HG03342 (cell line): ENCODE results near the gene TMEM82.

Source experiments
- ATAC-seq: cut with Tn5 transposase; IDR thresholded peaks from one replicate; pipeline ENCODE4 v1.9.1; 2021; ENCODE audit warnings: mild to moderate bottlenecking, moderate library complexity; ENCODE audit not compliant: unreplicated experiment

TMEM82 gene

GRCh38 chr1:15719381-15720120 lies 22.7 kb upstream of the TMEM82 start:
- ATAC-seq: no peak

GRCh38 chr1:15720861-15721260 lies 21.4 kb upstream of the TMEM82 start:
- no peak for ATAC-seq

- ATAC-seq: no peak
These were observed 19.9 kb upstream of the TMEM82 start for GRCh38 chr1:15722411-15722810.

GRCh38 chr1:15722836-15723532 lies 19.3 kb upstream of the TMEM82 start:
- no peak for ATAC-seq

- ATAC-seq: no peak
These were observed 18.6 kb upstream of the TMEM82 start for GRCh38 chr1:15723631-15724246.

- no peak for ATAC-seq
These were observed 17.1 kb upstream of the TMEM82 start for GRCh38 chr1:15724949-15725880.

GRCh38 chr1:15726508-15726907 lies 15.8 kb upstream of the TMEM82 start:
- no peak for ATAC-seq

- ATAC-seq: no peak
These were observed 15.3 kb upstream of the TMEM82 start for GRCh38 chr1:15727021-15727420.

GRCh38 chr1:15727424-15727823 lies 14.9 kb upstream of the TMEM82 start:
- no peak for ATAC-seq

- ATAC-seq: no peak
These were observed 14.3 kb upstream of the TMEM82 start for GRCh38 chr1:15727866-15728534.

- no peak for ATAC-seq
These were observed 13.2 kb upstream of the TMEM82 start for GRCh38 chr1:15728937-15729657.

GRCh38 chr1:15730423-15730822 lies 11.9 kb upstream of the TMEM82 start:
- ATAC-seq: no peak

GRCh38 chr1:15730936-15731335 lies 11.4 kb upstream of the TMEM82 start:
- no peak for ATAC-seq

GRCh38 chr1:15731735-15732685 lies 10.3 kb upstream of the TMEM82 start:
- no peak for ATAC-seq

- ATAC-seq: no peak
These were observed 9.6 kb upstream of the TMEM82 start for GRCh38 chr1:15732686-15733081.

- no peak for ATAC-seq
These were observed 9.0 kb upstream of the TMEM82 start for GRCh38 chr1:15733218-15733725.

- no peak for ATAC-seq
These were observed 8.5 kb upstream of the TMEM82 start for GRCh38 chr1:15733726-15734226.

- ATAC-seq: no peak
These were observed 8.0 kb upstream of the TMEM82 start for GRCh38 chr1:15734296-15734695.
